Panc1 (cell line): ENCODE results near the gene NIFK.

Experiments used
- POLR2AphosphoS5 ChIP-seq: IDR thresholded peaks from 2 replicates; pipeline ENCODE4 v1.6.1; 2012; ENCODE audit warnings: mild to moderate bottlenecking, low read depth, low read length, moderate library complexity
- TCF7L2 ChIP-seq: IDR thresholded peaks from 2 replicates; pipeline ENCODE4 v1.6.1; 2011; ENCODE audit warnings: mild to moderate bottlenecking, low read depth, low read length, inconsistent platforms
- TF ChIP-seq, protein P1 (sequence below): fragments of 450-650 bp; IDR thresholded peaks from 2 replicates; pipeline ENCODE4 v1.5.1; 2017; ENCODE audit warnings: mild to moderate bottlenecking
- TF ChIP-seq, protein P2 (sequence below), 2 experiments: IDR thresholded peaks; 2 replicates each; pipeline ENCODE4 v1.6.1; 2011 to 2012; ENCODE audit warnings: low read depth in 2 of 2, control low read depth in 1 of 2, low read length in 1 of 2, mild to moderate bottlenecking in 1 of 2, moderate library complexity in 1 of 2; ENCODE audit not compliant: insufficient read depth in 1 of 2

DNA sequence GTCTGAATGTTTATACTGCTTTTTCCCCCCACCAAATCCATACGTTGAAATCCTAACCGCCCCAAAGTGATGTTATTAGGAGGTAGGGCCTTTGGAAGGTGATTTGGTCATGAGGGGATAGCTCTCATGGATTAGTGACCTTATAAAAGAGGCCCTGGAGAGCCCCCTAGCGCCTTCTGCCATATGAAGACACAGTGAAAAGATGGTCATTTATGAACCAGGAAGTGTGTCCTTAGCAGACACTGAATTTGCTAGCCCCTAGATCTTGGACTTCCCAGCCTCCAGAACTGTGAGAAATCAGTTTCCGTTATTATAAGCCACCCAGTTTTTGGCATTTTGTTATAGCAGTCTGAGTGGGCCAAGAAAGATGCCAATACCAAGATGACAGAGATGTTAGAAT is 11.5 kb upstream of the NIFK start:
- TF ChIP-seq, protein P1, sequence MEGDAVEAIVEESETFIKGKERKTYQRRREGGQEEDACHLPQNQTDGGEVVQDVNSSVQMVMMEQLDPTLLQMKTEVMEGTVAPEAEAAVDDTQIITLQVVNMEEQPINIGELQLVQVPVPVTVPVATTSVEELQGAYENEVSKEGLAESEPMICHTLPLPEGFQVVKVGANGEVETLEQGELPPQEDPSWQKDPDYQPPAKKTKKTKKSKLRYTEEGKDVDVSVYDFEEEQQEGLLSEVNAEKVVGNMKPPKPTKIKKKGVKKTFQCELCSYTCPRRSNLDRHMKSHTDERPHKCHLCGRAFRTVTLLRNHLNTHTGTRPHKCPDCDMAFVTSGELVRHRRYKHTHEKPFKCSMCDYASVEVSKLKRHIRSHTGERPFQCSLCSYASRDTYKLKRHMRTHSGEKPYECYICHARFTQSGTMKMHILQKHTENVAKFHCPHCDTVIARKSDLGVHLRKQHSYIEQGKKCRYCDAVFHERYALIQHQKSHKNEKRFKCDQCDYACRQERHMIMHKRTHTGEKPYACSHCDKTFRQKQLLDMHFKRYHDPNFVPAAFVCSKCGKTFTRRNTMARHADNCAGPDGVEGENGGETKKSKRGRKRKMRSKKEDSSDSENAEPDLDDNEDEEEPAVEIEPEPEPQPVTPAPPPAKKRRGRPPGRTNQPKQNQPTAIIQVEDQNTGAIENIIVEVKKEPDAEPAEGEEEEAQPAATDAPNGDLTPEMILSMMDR = no peak
- TF ChIP-seq, protein P2, sequence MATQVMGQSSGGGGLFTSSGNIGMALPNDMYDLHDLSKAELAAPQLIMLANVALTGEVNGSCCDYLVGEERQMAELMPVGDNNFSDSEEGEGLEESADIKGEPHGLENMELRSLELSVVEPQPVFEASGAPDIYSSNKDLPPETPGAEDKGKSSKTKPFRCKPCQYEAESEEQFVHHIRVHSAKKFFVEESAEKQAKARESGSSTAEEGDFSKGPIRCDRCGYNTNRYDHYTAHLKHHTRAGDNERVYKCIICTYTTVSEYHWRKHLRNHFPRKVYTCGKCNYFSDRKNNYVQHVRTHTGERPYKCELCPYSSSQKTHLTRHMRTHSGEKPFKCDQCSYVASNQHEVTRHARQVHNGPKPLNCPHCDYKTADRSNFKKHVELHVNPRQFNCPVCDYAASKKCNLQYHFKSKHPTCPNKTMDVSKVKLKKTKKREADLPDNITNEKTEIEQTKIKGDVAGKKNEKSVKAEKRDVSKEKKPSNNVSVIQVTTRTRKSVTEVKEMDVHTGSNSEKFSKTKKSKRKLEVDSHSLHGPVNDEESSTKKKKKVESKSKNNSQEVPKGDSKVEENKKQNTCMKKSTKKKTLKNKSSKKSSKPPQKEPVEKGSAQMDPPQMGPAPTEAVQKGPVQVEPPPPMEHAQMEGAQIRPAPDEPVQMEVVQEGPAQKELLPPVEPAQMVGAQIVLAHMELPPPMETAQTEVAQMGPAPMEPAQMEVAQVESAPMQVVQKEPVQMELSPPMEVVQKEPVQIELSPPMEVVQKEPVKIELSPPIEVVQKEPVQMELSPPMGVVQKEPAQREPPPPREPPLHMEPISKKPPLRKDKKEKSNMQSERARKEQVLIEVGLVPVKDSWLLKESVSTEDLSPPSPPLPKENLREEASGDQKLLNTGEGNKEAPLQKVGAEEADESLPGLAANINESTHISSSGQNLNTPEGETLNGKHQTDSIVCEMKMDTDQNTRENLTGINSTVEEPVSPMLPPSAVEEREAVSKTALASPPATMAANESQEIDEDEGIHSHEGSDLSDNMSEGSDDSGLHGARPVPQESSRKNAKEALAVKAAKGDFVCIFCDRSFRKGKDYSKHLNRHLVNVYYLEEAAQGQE (IDR thresholded peaks at IDR 0.05; ENCODE audit: insufficient read depth in 1 of 2, low read depth in 2 of 2, low read length in 1 of 2) = no peak
- TF ChIP-seq TCF7L2 (no peak), POLR2AphosphoS5 (no peak)
